Neural progenitor cell (in vitro differentiated cells): Measurements from ENCODE around the gene ANAPC16. TPM values are rescaled to one million over a fixed set of nuclear protein-coding genes. Genes with fewer than 3 reads are reported as not detected.
A peak's percentile ranks its signal among the peaks of the same experiment; 100 is the strongest.
"Not testable (repeated sequence)": the region's sequence is repeated elsewhere in the genome, so short reads cannot be mapped to it uniquely, and the experiment has no call there.

Source experiments
- DNase-seq: peaks from one replicate; pipeline ENCODE4 v3.0.0-alpha.2; 2016; ENCODE audit warnings: low spot score
- H2AFZ ChIP-seq: fragments of 200-600 bp; sonication (generic); replicated peaks from 2 replicates; pipeline ENCODE4 v1.6.1; 2016; ENCODE audit warnings: antibody characterized with exemption
- H3F3A ChIP-seq: fragments of 200-600 bp; sonication (generic); 2 replicates; pipeline ENCODE4 v1.6.1; 2016; ENCODE audit warnings: antibody characterized with exemption, low read depth
- H3K27ac ChIP-seq: fragments of 200-600 bp; sonication (generic); 2 replicates; pipeline ENCODE4 v1.5.1; 2016; ENCODE audit warnings: mild to moderate bottlenecking
- H3K27me3 ChIP-seq: fragments of 200-600 bp; sonication (generic); 2 replicates; pipeline ENCODE4 v1.6.1; 2016; ENCODE audit warnings: mild to moderate bottlenecking, moderate library complexity
- H3K36me3 ChIP-seq: fragments of 200-600 bp; sonication (generic); 2 replicates; pipeline ENCODE4 v1.5.1; 2016
- H3K4me1 ChIP-seq: fragments of 200-600 bp; sonication (generic); 2 replicates; pipeline ENCODE4 v1.6.1; 2016; ENCODE audit warnings: mixed run types
- H3K4me2 ChIP-seq: fragments of 200-600 bp; sonication (generic); 2 replicates; pipeline ENCODE4 v1.6.1; 2016
- H3K4me3 ChIP-seq: fragments of 200-600 bp; sonication (generic); 2 replicates; pipeline ENCODE4 v1.5.1; 2016
- H3K79me2 ChIP-seq: fragments of 200-600 bp; sonication (generic); 2 replicates; pipeline ENCODE4 v1.6.1; 2016; ENCODE audit warnings: low read depth
- H3K9ac ChIP-seq: fragments of 200-600 bp; sonication (generic); 2 replicates; pipeline ENCODE4 v1.6.1; 2016
- H3K9me3 ChIP-seq: fragments of 200-600 bp; sonication (generic); 2 replicates; pipeline ENCODE4 v1.5.1; 2016; ENCODE audit warnings: low read depth
- H4K20me1 ChIP-seq: fragments of 200-600 bp; sonication (generic); 2 replicates; pipeline ENCODE4 v1.6.1; 2016; ENCODE audit warnings: low read depth
- H3K27ac Mint-ChIP-seq: 3 replicates; pipeline ENCODE4 v1.8.0; 2021; ENCODE audit warnings: mixed read lengths
- H3K27me3 Mint-ChIP-seq: 2 replicates; pipeline ENCODE4 v1.8.0; 2022; ENCODE audit warnings: low read depth, mild to moderate bottlenecking, inconsistent platforms, moderate library complexity, mixed read lengths; ENCODE audit not compliant: insufficient read depth
- H3K36me3 Mint-ChIP-seq: 3 replicates; pipeline ENCODE4 v1.8.0; 2021; ENCODE audit warnings: mixed read lengths
- H3K4me1 Mint-ChIP-seq: 3 replicates; pipeline ENCODE4 v1.8.0; 2021; ENCODE audit warnings: mixed read lengths
- H3K4me3 Mint-ChIP-seq: 3 replicates; pipeline ENCODE4 v1.8.0; 2021; ENCODE audit warnings: mild to moderate bottlenecking, moderate library complexity, mixed read lengths
- H3K9me3 Mint-ChIP-seq: 3 replicates; pipeline ENCODE4 v1.8.0; 2020; ENCODE audit warnings: mixed read lengths
- EZH2 ChIP-seq: fragments of 200-600 bp; sonication (generic); IDR thresholded peaks from 2 replicates; pipeline ENCODE4 v1.6.1; 2017; ENCODE audit warnings: antibody characterized with exemption, mild to moderate bottlenecking, moderate library complexity
- EZH2phosphoT487 ChIP-seq: fragments of 200-600 bp; sonication (generic); IDR thresholded peaks from 2 replicates; pipeline ENCODE4 v1.6.1; 2017; ENCODE audit warnings: antibody characterized with exemption
- total RNA-seq: library from RNA; depleted of rRNA; stranded (reverse); fragments of >200 nt; gene quantifications from 2 replicates; pipeline ENCODE4 v1.2.3, GENCODE V29; 2015; ENCODE audit warnings: low replicate concordance
- TF ChIP-seq, protein P1 (sequence below): fragments of 200-600 bp; sonication (generic); IDR thresholded peaks from 2 replicates; pipeline ENCODE4 v1.5.1; 2017; ENCODE audit warnings: antibody characterized with exemption, mild to moderate bottlenecking

ANAPC16 gene
- total RNA-seq, 1 donor from 2014 or later = 217 TPM

DNA sequence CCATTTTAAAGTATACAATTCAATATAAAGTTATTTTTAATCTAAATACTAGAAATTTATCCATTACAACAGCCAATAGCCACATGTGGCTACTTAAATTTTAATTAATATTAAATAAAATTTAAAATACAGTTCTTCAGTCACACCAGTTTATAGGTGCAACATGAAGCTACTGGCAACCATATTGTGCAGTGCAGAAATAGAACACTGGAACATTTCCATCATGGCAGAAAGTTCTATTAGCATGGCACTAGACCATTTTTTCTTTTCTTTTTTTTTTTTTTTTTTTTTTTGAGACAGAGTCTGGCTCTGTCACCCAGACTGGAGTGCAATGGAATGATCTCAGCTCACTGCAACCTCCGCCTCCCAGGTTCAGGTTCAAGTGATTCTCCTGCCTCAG is 5.5 kb downstream of the ANAPC16 start:
- Histone ChIP-seq H4K20me1 (peaks cover 29% of the 10 kb centered on the region), H3K4me2 (no peak overlapping the region), H3K4me1 (peaks cover 5% of the 10 kb centered on the region), H3K36me3 (no peaks in the 10 kb centered on the region), H3K79me2 (peaks cover 85% of the 10 kb centered on the region), H2AFZ (no peak overlapping the region), H3F3A (peaks cover 37% of the 10 kb centered on the region), H3K27me3 (no peaks in the 10 kb centered on the region), H3K9ac (no peak overlapping the region), H3K9me3 (no peaks in the 10 kb centered on the region), H3K27ac (no peak overlapping the region), H3K4me3 (no peak overlapping the region)
- no peak for DNase-seq
- TF ChIP-seq EZH2phosphoT487 = no peak
- TF ChIP-seq, protein P1, sequence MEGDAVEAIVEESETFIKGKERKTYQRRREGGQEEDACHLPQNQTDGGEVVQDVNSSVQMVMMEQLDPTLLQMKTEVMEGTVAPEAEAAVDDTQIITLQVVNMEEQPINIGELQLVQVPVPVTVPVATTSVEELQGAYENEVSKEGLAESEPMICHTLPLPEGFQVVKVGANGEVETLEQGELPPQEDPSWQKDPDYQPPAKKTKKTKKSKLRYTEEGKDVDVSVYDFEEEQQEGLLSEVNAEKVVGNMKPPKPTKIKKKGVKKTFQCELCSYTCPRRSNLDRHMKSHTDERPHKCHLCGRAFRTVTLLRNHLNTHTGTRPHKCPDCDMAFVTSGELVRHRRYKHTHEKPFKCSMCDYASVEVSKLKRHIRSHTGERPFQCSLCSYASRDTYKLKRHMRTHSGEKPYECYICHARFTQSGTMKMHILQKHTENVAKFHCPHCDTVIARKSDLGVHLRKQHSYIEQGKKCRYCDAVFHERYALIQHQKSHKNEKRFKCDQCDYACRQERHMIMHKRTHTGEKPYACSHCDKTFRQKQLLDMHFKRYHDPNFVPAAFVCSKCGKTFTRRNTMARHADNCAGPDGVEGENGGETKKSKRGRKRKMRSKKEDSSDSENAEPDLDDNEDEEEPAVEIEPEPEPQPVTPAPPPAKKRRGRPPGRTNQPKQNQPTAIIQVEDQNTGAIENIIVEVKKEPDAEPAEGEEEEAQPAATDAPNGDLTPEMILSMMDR = no peak
- no peak for TF ChIP-seq EZH2
- peaks cover 20% of the 10 kb centered on the region for H3K4me1 Mint-ChIP-seq
- H3K27ac Mint-ChIP-seq = no peak overlapping the region
- no peaks in the 10 kb centered on the region for H3K27me3 Mint-ChIP-seq
- no peak overlapping the region for H3K4me3 Mint-ChIP-seq
- peaks cover 4% of the 10 kb centered on the region for H3K36me3 Mint-ChIP-seq
- H3K9me3 Mint-ChIP-seq = no peaks in the 10 kb centered on the region

GRCh38 chr10:72223743-72224101 is 7.9 kb downstream of the ANAPC16 start:
- Histone ChIP-seq H3K36me3 (peaks cover 5% of the 10 kb centered on the region), H3K27ac (no peak overlapping the region), H3K79me2 (peaks cover 86% of the 10 kb centered on the region), H4K20me1 (peaks cover 28% of the 10 kb centered on the region), H3K4me3 (no peak overlapping the region), H3K27me3 (no peaks in the 10 kb centered on the region), H3K9ac (no peak overlapping the region), H3K4me2 (no peak overlapping the region), H2AFZ (no peak overlapping the region), H3F3A (peaks cover 30% of the 10 kb centered on the region), H3K9me3 (no peaks in the 10 kb centered on the region), H3K4me1 (no peaks in the 10 kb centered on the region)
- no peaks in the 10 kb centered on the region for H3K9me3 Mint-ChIP-seq
- no peaks in the 10 kb centered on the region for H3K27me3 Mint-ChIP-seq
- no peak for TF ChIP-seq EZH2
- TF ChIP-seq EZH2phosphoT487 = no peak
- TF ChIP-seq, protein P1 = no peak
- H3K4me1 Mint-ChIP-seq = peaks cover 22% of the 10 kb centered on the region
- no peak for DNase-seq
- H3K4me3 Mint-ChIP-seq = no peak overlapping the region
- no peak overlapping the region for H3K27ac Mint-ChIP-seq
- H3K36me3 Mint-ChIP-seq = peaks cover 8% of the 10 kb centered on the region

- not testable (repeated sequence) for H3K27me3 ChIP-seq, H2AFZ ChIP-seq, H3K9ac ChIP-seq, H3K4me3 ChIP-seq, H3K27me3 Mint-ChIP-seq, H3K36me3 ChIP-seq, H3K4me1 ChIP-seq, H3K9me3 ChIP-seq, H3K4me3 Mint-ChIP-seq, H3K4me2 ChIP-seq, DNase-seq, H3K36me3 Mint-ChIP-seq, H3K9me3 Mint-ChIP-seq, H3K27ac ChIP-seq
- Histone ChIP-seq H3F3A (peaks cover 26% of the 10 kb centered on the region), H3K79me2 (peaks cover 86% of the 10 kb centered on the region), H4K20me1 (peaks cover 29% of the 10 kb centered on the region)
- peak overlapping the region; percentile 65 for H3K27ac Mint-ChIP-seq
- peaks cover 24% of the 10 kb centered on the region for H3K4me1 Mint-ChIP-seq
These were observed 8.4 kb downstream of the ANAPC16 start for GRCh38 chr10:72224191-72224590.

GRCh38 chr10:72226418-72227027 is 10.7 kb downstream of the ANAPC16 start:
- no peaks in the 10 kb centered on the region for H3K27me3 ChIP-seq
- peaks cover 37% of the 10 kb centered on the region for H4K20me1 ChIP-seq
- H3K27me3 Mint-ChIP-seq = no peaks in the 10 kb centered on the region
- no peak overlapping the region for H3K4me3 Mint-ChIP-seq
- H3K36me3 ChIP-seq = peaks cover 18% of the 10 kb centered on the region
- H3K4me2 ChIP-seq = no peak overlapping the region
- peaks cover 6% of the 10 kb centered on the region for H3K4me1 ChIP-seq
- peaks cover 34% of the 10 kb centered on the region for H3K4me1 Mint-ChIP-seq
- DNase-seq = no peak
- TF ChIP-seq EZH2phosphoT487 (no peak), EZH2 (no peak)
- TF ChIP-seq, protein P1 = no peak
- no peak overlapping the region for H3K27ac ChIP-seq
- no peak overlapping the region for H2AFZ ChIP-seq
- H3K9me3 ChIP-seq = no peaks in the 10 kb centered on the region
- H3K79me2 ChIP-seq = peaks cover 95% of the 10 kb centered on the region
- H3K9ac ChIP-seq = no peak overlapping the region
- peaks cover 14% of the 10 kb centered on the region for H3K36me3 Mint-ChIP-seq
- no peaks in the 10 kb centered on the region for H3K9me3 Mint-ChIP-seq
- peaks cover 31% of the 10 kb centered on the region for H3F3A ChIP-seq
- H3K27ac Mint-ChIP-seq = no peak overlapping the region
- H3K4me3 ChIP-seq = no peak overlapping the region
